ENCODE measurements around the gene GPC6. TPM values are rescaled to one million over a fixed set of nuclear protein-coding genes. Genes with fewer than 3 reads are reported as not detected.

The GPC6 gene
- total and polyA plus RNA-seq, 2 donors (not counting 3 experiments of a cell fraction or from before 2014, with no cell fraction given): 0.01 TPM; not detected in 1

GRCh38 chr13:94175076-94175475 lies 948.5 kb downstream of the GPC6 start:
- intact Hi-C loops (cut with micrococcal nuclease) (loop anchor here (10.0 kb wide), 1 partner anchor 190 kb away; no protein-coding TSS in a partner anchor), dilution Hi-C loops (cut with MboI; ENCODE audit: extremely low pct_ligation_motif_present, low sequenced_read_pairs) (no loop called here)
- POLR2A ChIA-PET: no interaction called here

GRCh38 chr13:94176561-94176960 lies 950.0 kb downstream of the GPC6 start:
- POLR2A ChIA-PET: no interaction called here
- dilution Hi-C loops (cut with MboI; ENCODE audit: extremely low pct_ligation_motif_present, low sequenced_read_pairs): no loop called here
- intact Hi-C loops (cut with micrococcal nuclease): loop anchor here (10.0 kb wide), 1 partner anchor 188 kb away; no protein-coding TSS in a partner anchor
- Histone ChIP-seq H2AFZ (ENCODE audit: low read depth, low read length) (no peak overlapping the region), H3K36me3 (ENCODE audit: control insufficient read depth in 2 of 2, extremely low read depth in 1 of 2, insufficient read depth in 2 of 2, low read length in 2 of 2) (no peaks in the 10 kb centered on the region), H3K4me1 (ENCODE audit: control insufficient read depth, extremely low read depth, insufficient read depth, low read length) (no peaks in the 10 kb centered on the region), H3K9me3 (replicated peaks; ENCODE audit: control insufficient read depth, insufficient read depth, low read length) (peaks cover 2% of the 10 kb centered on the region), H3K27me3 (ENCODE audit: control insufficient read depth in 2 of 2, insufficient read depth in 2 of 2, low read length in 2 of 2) (no peaks in the 10 kb centered on the region), H4K20me1 (replicated peaks; ENCODE audit: control insufficient read depth, extremely low read depth, insufficient read depth, low read length) (no peaks in the 10 kb centered on the region), H3K9ac (replicated peaks; ENCODE audit: extremely low read depth, insufficient read depth, low read length) (no peak overlapping the region), H3K4me2 (ENCODE audit: insufficient read depth, low read length) (no peak overlapping the region), H3K4me3 (replicated peaks in 1 of 3; ENCODE audit: insufficient read depth in 1 of 3, low read depth in 1 of 3, low read length in 3 of 3) (no peak overlapping the region), H3K9me1 (replicated peaks; ENCODE audit: control insufficient read depth, extremely low read depth, insufficient read depth, low read length) (no peaks in the 10 kb centered on the region), H3K27ac (ENCODE audit: insufficient read depth, low read depth, low read length) (no peak overlapping the region), H3K79me2 (ENCODE audit: control insufficient read depth, insufficient read depth, low read length) (no peaks in the 10 kb centered on the region)
- no peak for FAIRE-seq
- TF ChIP-seq FOS (IDR thresholded peaks at IDR 0.05; ENCODE audit: borderline replicate concordance, insufficient read depth, low read length) (no peak), GATA2 (IDR thresholded peaks at IDR 0.05; ENCODE audit: insufficient read depth, insufficient read length, low read depth, low read length) (no peak), MYC (IDR thresholded peaks at IDR 0.05; ENCODE audit: low read depth, low read length) (no peak), CTCF (IDR thresholded peaks at IDR 0.05; ENCODE audit: extremely low read depth in 1 of 2, insufficient read depth in 1 of 2, low read depth in 1 of 2, low read length in 2 of 2) (no peak), JUN (IDR thresholded peaks at IDR 0.05; ENCODE audit: borderline replicate concordance, insufficient read depth, insufficient read length, low read depth) (no peak), POLR2A (IDR thresholded peaks at IDR 0.05; ENCODE audit: low read depth, low read length) (no peak)
- TF ChIP-seq, protein P1, sequence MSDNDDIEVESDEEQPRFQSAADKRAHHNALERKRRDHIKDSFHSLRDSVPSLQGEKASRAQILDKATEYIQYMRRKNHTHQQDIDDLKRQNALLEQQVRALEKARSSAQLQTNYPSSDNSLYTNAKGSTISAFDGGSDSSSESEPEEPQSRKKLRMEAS (IDR thresholded peaks at IDR 0.05; ENCODE audit: insufficient read depth, insufficient read length): no peak
- no TSS peak for BruUV-seq (replicated peaks)
- no peak for DNase-seq (ENCODE audit: low read depth, low spot score)
- CTCF ChIA-PET: no interaction called here

More at GRCh38 chr13:94175076-94175475, 948.5 kb downstream of the GPC6 start:
- Histone ChIP-seq H3K27ac (ENCODE audit: insufficient read depth, low read depth, low read length) (no peak overlapping the region), H3K79me2 (ENCODE audit: control insufficient read depth, insufficient read depth, low read length) (no peaks in the 10 kb centered on the region), H4K20me1 (replicated peaks; ENCODE audit: control insufficient read depth, extremely low read depth, insufficient read depth, low read length) (no peaks in the 10 kb centered on the region), H3K4me1 (ENCODE audit: control insufficient read depth, extremely low read depth, insufficient read depth, low read length) (no peaks in the 10 kb centered on the region), H3K4me2 (ENCODE audit: insufficient read depth, low read length) (no peak overlapping the region), H2AFZ (ENCODE audit: low read depth, low read length) (no peak overlapping the region), H3K27me3 (ENCODE audit: control insufficient read depth in 2 of 2, insufficient read depth in 2 of 2, low read length in 2 of 2) (no peaks in the 10 kb centered on the region), H3K36me3 (ENCODE audit: control insufficient read depth in 2 of 2, extremely low read depth in 1 of 2, insufficient read depth in 2 of 2, low read length in 2 of 2) (no peaks in the 10 kb centered on the region), H3K9me3 (replicated peaks; ENCODE audit: control insufficient read depth, insufficient read depth, low read length) (peaks cover 2% of the 10 kb centered on the region), H3K4me3 (replicated peaks in 1 of 3; ENCODE audit: insufficient read depth in 1 of 3, low read depth in 1 of 3, low read length in 3 of 3) (no peak overlapping the region), H3K9me1 (replicated peaks; ENCODE audit: control insufficient read depth, extremely low read depth, insufficient read depth, low read length) (no peaks in the 10 kb centered on the region), H3K9ac (replicated peaks; ENCODE audit: extremely low read depth, insufficient read depth, low read length) (no peak overlapping the region)
- FAIRE-seq: no peak
- no peak for TF ChIP-seq POLR2A (IDR thresholded peaks at IDR 0.05; ENCODE audit: low read depth, low read length)
- TF ChIP-seq MYC (IDR thresholded peaks at IDR 0.05; ENCODE audit: low read depth, low read length): no peak
- TF ChIP-seq CTCF (IDR thresholded peaks at IDR 0.05; ENCODE audit: extremely low read depth in 1 of 2, insufficient read depth in 1 of 2, low read depth in 1 of 2, low read length in 2 of 2): no peak
- no peak for TF ChIP-seq GATA2 (IDR thresholded peaks at IDR 0.05; ENCODE audit: insufficient read depth, insufficient read length, low read depth, low read length)
- no peak for DNase-seq (ENCODE audit: low read depth, low spot score)
- BruUV-seq (replicated peaks): no TSS peak
- CTCF ChIA-PET: no interaction called here

Data from endothelial cell of umbilical vein (primary cell).